Gastrocnemius medialis (tissue), 4 donors: ENCODE measurements around the gene PATJ. TPM values are rescaled to one million over a fixed set of nuclear protein-coding genes. Genes with fewer than 3 reads are reported as not detected.
"Not testable (repeated sequence)": the region's sequence is repeated elsewhere in the genome, so short reads cannot be mapped to it uniquely, and the experiment has no call there.

Experiments
- ATAC-seq, 2 donors: fragments of 150-250 bp; one replicate each; pipeline ENCODE4 v1.9.1; 2016
- DNase-seq, 2 donors: peaks; one replicate each; pipeline ENCODE4 v3.0.0-alpha.2; 2019
- H3K27ac ChIP-seq, 4 donors: fragments of 200-600 bp; sonication (generic); 1 replicate in 1 of 4; 2 replicates in 3 of 4; pipeline ENCODE4 v1.5.1; 2016 to 2018; ENCODE audit warnings: mild to moderate bottlenecking in 2 of 4, moderate library complexity in 1 of 4
- H3K27me3 ChIP-seq, 3 donors: fragments of 200-600 bp; sonication (generic) in 2 of 3; 1 replicate in 1 of 3; 2 replicates in 2 of 3; pipeline versions ENCODE4 v1.5.1 to v1.6.0; 2016 to 2019; ENCODE audit warnings: mild to moderate bottlenecking in 1 of 3, moderate library complexity in 1 of 3
- H3K36me3 ChIP-seq, 2 donors: fragments of 200-600 bp; sonication (generic) in 1 of 2; one replicate each; pipeline ENCODE4 v1.5.1; 2017 to 2018
- H3K4me1 ChIP-seq, 2 donors: fragments of 200-600 bp; sonication (generic) in 1 of 2; one replicate each; pipeline ENCODE4 v1.5.1; 2016 to 2017; ENCODE audit warnings: mild to moderate bottlenecking in 2 of 2
- H3K4me3 ChIP-seq, 4 donors: fragments of 200-600 bp; sonication (generic) in 3 of 4; 1 replicate in 1 of 4; 2 replicates in 3 of 4; pipeline ENCODE4 v1.5.1; 2016 to 2019; ENCODE audit warnings: mild to moderate bottlenecking in 2 of 4
- H3K9me3 ChIP-seq, 3 donors: fragments of 200-600 bp; sonication (generic) in 2 of 3; 1 replicate in 1 of 3; 2 replicates in 2 of 3; pipeline ENCODE4 v1.5.1; 2016 to 2019
- CTCF ChIP-seq, 5 experiments: fragments of 450-650 bp in 3 of 5; fragments of 200-600 bp in 2 of 5; sonication (generic) in 2 of 5; IDR thresholded peaks in 4 of 5; conservative IDR thresholded peaks in 1 of 5; 1 replicate in 4 of 5; 2 replicates in 1 of 5; pipeline ENCODE4 v1.5.1; 2016 to 2019; ENCODE audit warnings: antibody characterized with exemption in 5 of 5, mild to moderate bottlenecking in 3 of 5, moderate library complexity in 3 of 5
- POLR2A ChIP-seq, 2 donors: fragments of 450-650 bp; IDR thresholded peaks; one replicate each; pipeline ENCODE4 v1.6.1; 2017; ENCODE audit warnings: antibody characterized with exemption in 2 of 2, mild to moderate bottlenecking in 2 of 2, moderate library complexity in 2 of 2
- in situ Hi-C, 4 donors: fragments of 200-750 bp; cut with MboI; loops; one replicate each; pipeline versions ENCODE4 v1.15.0 to v1.8.0; 2017; ENCODE audit warnings: low sequenced_read_pairs in 4 of 4
- intact Hi-C: fragments of 100-400 bp; cut with DNase I; formaldehyde crosslinking; loops from one replicate; pipeline ENCODE4 v1.15.1; 2023; ENCODE audit warnings: low total_unique reads
- total RNA-seq, 4 donors: library from RNA; depleted of rRNA; stranded (reverse); fragments of >200 nt; gene quantifications; one replicate each; pipeline versions ENCODE4 v1.1.0 to v1.2.3, GENCODE V29; 2016

PATJ gene
- total RNA-seq, 4 donors from 2014 or later, result 19.3 to 44.8 (median 26.0) TPM

- no peak overlapping the region for H3K27ac ChIP-seq
- DNase-seq (no peak), ATAC-seq (peak in 1 of 2 donors; percentile 33)
- TF ChIP-seq CTCF (IDR thresholded peaks at IDR 0.05 in 4 of 5, conservative IDR thresholded peaks at IDR 0.05 in 1 of 5), result peak; percentile 19 to 60 (median 32)
- TF ChIP-seq POLR2A (IDR thresholded peaks at IDR 0.05), result no peak
- in situ Hi-C loops (no loop called here), intact Hi-C loops (no loop called here)
- H3K27me3 ChIP-seq, result no peaks in the 10 kb centered on the region
- H3K4me1 ChIP-seq, result peaks cover 5 to 8% of the 10 kb centered on the region in 2 donors
- H3K36me3 ChIP-seq, result peaks cover 0 to 10% of the 10 kb centered on the region in 2 donors
- no peak overlapping the region for H3K4me3 ChIP-seq
- H3K9me3 ChIP-seq, result no peaks in the 10 kb centered on the region
Measured at GRCh38 chr1:62144238-62144831, 402.1 kb downstream of the PATJ start.

GRCh38 chr1:62159940-62160348 is 417.7 kb downstream of the PATJ start:
- no peaks in the 10 kb centered on the region for H3K27me3 ChIP-seq
- no peaks in the 10 kb centered on the region for H3K9me3 ChIP-seq
- TF ChIP-seq POLR2A (IDR thresholded peaks at IDR 0.05), result no peak
- no peak for TF ChIP-seq CTCF (IDR thresholded peaks at IDR 0.05 in 4 of 5, conservative IDR thresholded peaks at IDR 0.05 in 1 of 5)
- no peak overlapping the region for H3K27ac ChIP-seq
- DNase-seq (no peak), ATAC-seq (no peak)
- intact Hi-C loops, result no loop called here
- no peaks in the 10 kb centered on the region for H3K4me1 ChIP-seq
- in situ Hi-C loops, result loop anchor here in 1 of 4 donors (25.0 kb wide), 1 partner anchor 577 kb away; no protein-coding TSS in a partner anchor
- no peak overlapping the region for H3K4me3 ChIP-seq
- H3K36me3 ChIP-seq, result no peaks in the 10 kb centered on the region

- intact Hi-C loops (no loop called here), in situ Hi-C loops (loop anchor here in 1 of 4 donors (25.0 kb wide), 1 partner anchor 576 kb away; no protein-coding TSS in a partner anchor)
- no peak overlapping the region for H3K27ac ChIP-seq
- no peak for DNase-seq
- TF ChIP-seq POLR2A (IDR thresholded peaks at IDR 0.05), result no peak
- TF ChIP-seq CTCF (IDR thresholded peaks at IDR 0.05 in 4 of 5, conservative IDR thresholded peaks at IDR 0.05 in 1 of 5), result no peak
- no peaks in the 10 kb centered on the region for H3K36me3 ChIP-seq
- H3K9me3 ChIP-seq, result no peaks in the 10 kb centered on the region
- no peaks in the 10 kb centered on the region for H3K4me1 ChIP-seq
- H3K4me3 ChIP-seq, result no peak overlapping the region
- H3K27me3 ChIP-seq, result no peaks in the 10 kb centered on the region
- ATAC-seq, result no peak
Measured at GRCh38 chr1:62161711-62162110, 419.4 kb downstream of the PATJ start.

- intact Hi-C loops, DNase-seq, H3K27me3 ChIP-seq, H3K4me1 ChIP-seq, H3K4me3 ChIP-seq, H3K27ac ChIP-seq, ATAC-seq, H3K9me3 ChIP-seq, H3K36me3 ChIP-seq: not testable (repeated sequence)
- in situ Hi-C loops, result loop anchor here in 2 of 4 donors (10.0 to 25.0 kb wide), 2 partner anchors 234 to 567 kb away; no protein-coding TSS in a partner anchor
Measured at GRCh38 chr1:62170380-62170779, 428.1 kb downstream of the PATJ start.

GRCh38 chr1:62175568-62176179 is 433.4 kb downstream of the PATJ start:
- TF ChIP-seq CTCF (IDR thresholded peaks at IDR 0.05 in 4 of 5, conservative IDR thresholded peaks at IDR 0.05 in 1 of 5), result peak; percentile 25 to 68 (median 53)
- TF ChIP-seq POLR2A (IDR thresholded peaks at IDR 0.05), result no peak
- Histone ChIP-seq H3K4me3 (no peak overlapping the region), H3K27me3 (peaks cover 0 to 3% (median 0%) of the 10 kb centered on the region in 3 donors), H3K9me3 (no peaks in the 10 kb centered on the region), H3K27ac (no peak overlapping the region), H3K36me3 (no peaks in the 10 kb centered on the region), H3K4me1 (no peaks in the 10 kb centered on the region)
- in situ Hi-C loops, result loop anchor here (5.0 to 25.0 kb wide), 3 partner anchors 229 to 562 kb away; no protein-coding TSS in a partner anchor
- ATAC-seq (no peak), DNase-seq (peak in 1 of 2 donors; percentile 4)
- intact Hi-C loops, result loop anchor here (1.0 to 5.0 kb wide), 2 partner anchors 232 to 572 kb away; no protein-coding TSS in a partner anchor
